ENCODE results near the gene CCDC13.

The CCDC13 gene

GRCh38 chr3:42799376-42799775, 26.3 kb upstream of the CCDC13 start:
- DNase-seq: no peak

GRCh38 chr3:42796332-42796885, 23.4 kb upstream of the CCDC13 start:
- DNase-seq: no peak

GRCh38 chr3:42795621-42796181, 22.6 kb upstream of the CCDC13 start:
- DNase-seq: no peak

- no peak for DNase-seq
These were observed 17.7 kb upstream of the CCDC13 start for GRCh38 chr3:42790714-42791229.

- no peak for DNase-seq
These were observed 13.6 kb upstream of the CCDC13 start for GRCh38 chr3:42786631-42787030.

- DNase-seq: no peak
These were observed 13.2 kb upstream of the CCDC13 start for GRCh38 chr3:42786212-42786611.

- peak; percentile 47 for DNase-seq
These were observed 8.0 kb upstream of the CCDC13 start for GRCh38 chr3:42780892-42781700.

GRCh38 chr3:42780398-42780797, 7.3 kb upstream of the CCDC13 start:
- DNase-seq: no peak

- DNase-seq: no peak
These were observed 5.6 kb upstream of the CCDC13 start for GRCh38 chr3:42778644-42779043.

GRCh38 chr3:42773409-42773751, 327 bp upstream of the CCDC13 start:
- no peak for DNase-seq

GRCh38 chr3:42771271-42771670, 1.8 kb downstream of the CCDC13 start:
- DNase-seq: no peak

- DNase-seq: no peak
These were observed 3.4 kb downstream of the CCDC13 start for GRCh38 chr3:42769477-42770131.

- no peak for DNase-seq
These were observed 8.3 kb downstream of the CCDC13 start for GRCh38 chr3:42764561-42765295.

GRCh38 chr3:42764115-42764514, 8.9 kb downstream of the CCDC13 start:
- DNase-seq: no peak

GRCh38 chr3:42763021-42763420, 10.0 kb downstream of the CCDC13 start:
- no peak for DNase-seq

- no peak for DNase-seq
These were observed 10.9 kb downstream of the CCDC13 start for GRCh38 chr3:42762046-42762724.

- no peak for DNase-seq
These were observed 14.9 kb downstream of the CCDC13 start for GRCh38 chr3:42758126-42758525.

GRCh38 chr3:42756681-42757213, 16.3 kb downstream of the CCDC13 start:
- no peak for DNase-seq

GRCh38 chr3:42755681-42756578, 17.1 kb downstream of the CCDC13 start:
- peak; percentile 35 for DNase-seq

- DNase-seq: no peak
These were observed 19.3 kb downstream of the CCDC13 start for GRCh38 chr3:42753757-42754156.

- DNase-seq: no peak
These were observed 20.1 kb downstream of the CCDC13 start for GRCh38 chr3:42752961-42753360.
